Activated naive CD4-positive, alpha-beta T cell treated with anti-CD3 and anti-CD28 coated beads, Interleukin-2, amount 50 U/mL, for 16 hours (primary cell): ENCODE measurements around the gene LMAN2.
"Not testable (repeated sequence)": the region's sequence is repeated elsewhere in the genome, so short reads cannot be mapped to it uniquely, and the experiment has no call there.

Experiments
- DNase-seq: peaks from one replicate; pipeline ENCODE4 v3.0.0-alpha.2; 2020

The LMAN2 gene

GRCh38 chr5:177346820-177347219, 4.6 kb downstream of the LMAN2 start:
- no peak for DNase-seq

DNA sequence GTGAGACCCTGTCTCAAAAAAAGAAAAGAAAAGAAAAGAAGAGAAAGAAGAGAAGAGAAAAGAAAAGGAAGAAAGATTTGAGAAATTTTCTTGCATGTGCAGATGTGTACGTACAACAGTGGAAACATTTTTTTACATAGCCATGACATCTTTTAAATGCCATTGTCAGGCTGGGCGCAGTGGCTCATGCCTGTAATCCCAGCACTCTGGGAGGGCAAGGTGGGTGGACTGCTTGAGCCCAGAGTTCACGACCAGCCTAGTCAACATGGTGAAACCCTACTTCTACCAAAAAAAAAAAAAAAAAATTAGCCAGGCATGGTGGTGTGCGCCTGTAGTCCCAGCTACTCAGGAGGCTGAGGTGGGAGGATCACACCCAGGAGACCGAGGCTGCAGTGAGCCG, 6.6 kb downstream of the LMAN2 start:
- no peak for DNase-seq

- no peak for DNase-seq
These were observed 7.7 kb downstream of the LMAN2 start for GRCh38 chr5:177343777-177344176.

DNA sequence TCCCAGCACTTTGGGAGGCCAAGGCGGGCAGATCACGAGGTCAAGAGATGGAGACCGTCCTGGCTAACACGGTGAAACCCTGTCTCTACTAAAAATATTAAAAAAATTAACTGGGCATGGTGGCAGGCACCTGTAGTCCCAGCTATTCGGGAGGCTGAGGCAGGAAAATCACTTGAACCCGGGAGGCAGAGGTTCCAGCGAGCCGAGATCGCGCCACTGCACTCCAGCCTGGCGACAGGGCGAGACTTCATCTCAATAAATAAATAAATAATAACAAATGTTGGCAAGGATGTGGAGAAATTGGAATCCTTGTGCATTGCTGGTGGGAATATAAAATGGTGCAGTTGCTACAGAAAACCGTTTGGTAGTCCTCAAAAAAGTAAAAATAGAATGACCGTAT, 8.5 kb downstream of the LMAN2 start:
- DNase-seq: not testable (repeated sequence)

- DNase-seq: no peak
These were observed 12.3 kb downstream of the LMAN2 start for GRCh38 chr5:177339107-177339638.

- DNase-seq: no peak
These were observed 13.0 kb downstream of the LMAN2 start for GRCh38 chr5:177338251-177339106.

DNA sequence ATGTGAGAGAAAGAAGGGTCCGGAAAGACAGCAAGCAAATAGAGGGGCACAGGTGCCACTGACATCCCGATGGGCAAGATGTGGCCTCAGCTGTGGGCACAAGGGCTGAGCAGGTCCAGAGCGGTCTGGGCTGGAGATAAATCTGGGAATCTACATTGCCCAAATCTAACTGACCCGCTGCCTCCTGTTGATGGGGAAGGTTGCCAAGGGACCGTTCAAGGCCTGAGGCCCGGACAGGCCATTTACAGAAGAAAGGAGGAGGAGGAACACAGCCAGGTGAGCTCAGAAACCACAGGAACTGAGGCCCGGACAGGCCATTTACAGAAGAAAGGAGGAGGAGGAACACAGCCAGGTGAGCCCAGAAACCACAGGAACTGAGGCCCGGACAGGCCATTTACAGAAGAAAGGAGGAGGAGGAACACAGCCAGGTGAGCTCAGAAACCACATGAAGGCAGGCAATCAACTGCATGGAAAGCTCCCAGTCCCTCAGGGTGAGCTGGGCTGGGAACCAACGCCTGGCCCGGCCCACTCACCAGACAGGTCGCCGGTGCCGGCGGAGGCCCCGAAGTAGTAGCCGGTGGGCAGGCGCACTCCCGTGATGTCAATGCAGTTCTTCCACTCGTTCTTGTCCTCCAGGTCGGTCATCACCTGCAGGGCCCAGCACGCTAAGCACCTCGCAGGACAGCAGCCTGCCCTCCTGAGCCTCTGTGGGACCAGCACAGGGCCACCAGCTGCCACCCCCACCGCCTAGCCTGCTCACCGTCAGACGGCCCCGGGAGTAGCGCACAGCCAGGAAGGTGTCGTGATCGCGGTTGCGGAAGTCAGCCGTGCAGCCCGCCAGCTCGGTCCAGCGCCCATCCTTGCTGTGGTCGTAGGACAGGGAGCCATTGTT, 14.6 kb downstream of the LMAN2 start:
- DNase-seq: no peak

- no peak for DNase-seq
These were observed 15.4 kb downstream of the LMAN2 start for GRCh38 chr5:177336112-177336511.

- DNase-seq: no peak
These were observed 15.8 kb downstream of the LMAN2 start for GRCh38 chr5:177335701-177336065.

DNA sequence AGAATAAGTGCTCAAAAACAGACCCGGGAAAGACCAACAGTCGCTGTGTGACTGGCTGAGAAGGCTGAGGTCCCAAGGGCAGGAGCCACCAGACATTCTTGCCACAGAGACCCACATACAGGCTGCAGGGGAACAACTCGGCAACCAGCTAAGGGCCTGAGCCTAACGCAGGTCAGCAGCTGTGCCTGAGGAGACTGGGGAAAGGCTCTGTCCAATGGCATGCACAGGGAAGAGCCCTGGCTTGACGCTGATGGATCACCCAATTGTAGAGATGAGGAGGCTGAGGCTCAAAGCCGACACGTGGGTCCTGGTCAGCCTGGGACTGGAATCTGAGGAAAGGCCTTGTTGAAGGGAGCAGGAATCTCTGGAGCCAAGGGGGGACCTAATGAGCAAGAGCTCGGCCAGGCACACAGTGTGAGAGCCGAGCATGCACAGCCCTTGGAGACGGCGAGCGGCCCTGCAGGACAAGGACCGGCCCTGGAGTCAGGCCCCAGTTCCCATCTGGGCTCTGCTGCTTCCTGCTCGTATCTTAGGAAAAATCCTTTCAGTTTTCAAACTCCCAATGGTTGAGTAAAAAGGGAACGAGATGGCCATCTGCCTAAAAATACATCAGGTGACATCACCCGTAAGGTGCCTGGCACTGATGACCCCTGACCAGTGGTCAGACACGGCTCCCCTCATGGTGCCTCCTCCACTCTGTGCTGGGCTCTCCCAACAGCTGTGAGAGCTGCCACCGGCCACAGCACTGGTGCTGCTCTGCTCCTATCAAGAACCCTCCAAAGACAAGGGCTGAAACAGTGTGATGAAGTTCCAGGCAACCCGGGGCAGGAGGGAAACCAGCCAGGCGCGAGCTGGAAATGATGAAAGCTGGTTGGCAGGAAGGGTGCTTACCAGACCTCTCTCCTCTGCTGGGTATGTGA, 16.4 kb downstream of the LMAN2 start:
- DNase-seq: no peak

DNA sequence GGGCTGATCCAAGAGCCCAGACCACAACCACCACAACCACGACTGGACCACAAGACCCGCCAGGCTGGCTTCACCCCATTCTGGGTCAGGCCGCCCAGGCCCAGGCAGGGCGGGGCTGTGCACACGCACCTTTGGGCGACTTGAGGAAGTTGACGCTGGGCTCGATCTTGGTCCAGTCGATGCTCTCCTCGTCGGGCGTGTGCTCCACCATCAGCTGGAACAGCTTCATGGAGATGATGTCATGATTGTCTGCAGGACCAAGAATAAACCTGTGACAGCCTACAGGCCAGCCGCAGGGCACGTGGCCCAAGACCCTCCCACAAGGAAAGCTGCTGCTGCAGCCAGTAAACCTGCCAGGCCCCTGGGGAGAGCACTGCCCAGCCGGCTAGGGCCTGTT, 17.3 kb downstream of the LMAN2 start:
- no peak for DNase-seq

GRCh38 chr5:177333420-177334154, 17.9 kb downstream of the LMAN2 start:
- DNase-seq: no peak

DNA sequence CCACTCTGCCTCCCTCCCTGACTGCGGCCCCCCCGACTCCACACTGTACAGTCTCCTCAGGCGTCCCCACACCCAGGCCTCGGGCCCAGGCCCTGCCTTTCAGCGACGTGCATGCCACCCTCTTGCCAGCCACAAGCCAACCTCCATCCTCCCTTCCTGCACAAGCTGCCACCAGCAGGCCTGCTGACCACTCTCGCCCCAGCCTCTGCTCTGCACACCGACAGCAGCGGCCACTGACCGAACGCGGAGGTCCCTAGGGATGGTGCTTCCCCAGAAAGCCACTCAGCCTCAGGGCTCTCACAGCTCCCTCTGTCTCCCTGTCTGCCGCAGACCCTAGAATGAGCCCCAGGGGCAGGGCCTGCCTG, 18.6 kb downstream of the LMAN2 start:
- DNase-seq: no peak

- DNase-seq: no peak
These were observed 19.2 kb downstream of the LMAN2 start for GRCh38 chr5:177332031-177332895.

DNA sequence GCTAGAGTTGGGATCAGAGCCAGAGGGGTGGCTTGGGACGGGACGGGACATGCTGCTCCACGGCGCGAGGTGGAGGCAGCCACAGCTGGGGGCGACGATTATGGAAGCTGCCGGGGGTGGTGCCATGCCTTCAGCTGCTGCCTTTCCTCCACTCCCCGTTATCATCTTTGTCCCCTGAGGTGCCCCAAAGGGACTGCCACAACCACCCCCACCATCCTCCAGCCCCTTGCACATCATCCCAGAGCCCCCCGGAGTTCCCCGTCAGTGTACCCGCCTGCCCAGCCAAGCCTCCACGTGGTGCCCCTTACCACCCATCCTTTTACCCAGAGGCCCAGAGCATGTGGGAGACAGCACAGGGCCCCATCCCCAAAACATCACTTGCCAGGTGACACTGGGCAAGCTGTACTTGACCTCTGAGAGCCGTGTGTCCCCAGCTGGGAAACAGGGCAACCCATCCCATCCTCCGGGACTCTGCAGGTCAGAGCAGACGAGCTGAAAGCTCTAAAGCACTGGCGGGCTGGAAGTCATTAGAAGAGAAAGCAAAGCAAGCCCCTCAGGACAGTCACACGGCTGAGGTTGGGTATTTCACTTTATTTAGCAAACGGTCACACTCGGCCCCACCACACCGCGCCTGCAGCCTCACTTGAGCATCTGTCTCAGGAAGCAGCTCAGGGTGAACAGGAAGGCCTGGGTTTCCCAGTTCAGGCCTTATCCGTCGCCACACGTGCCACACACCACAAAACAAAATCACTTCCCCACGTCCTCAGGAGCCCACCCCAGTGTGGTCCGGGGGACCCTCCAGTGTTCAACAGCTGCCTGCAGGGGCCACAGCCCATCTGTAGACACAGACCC, 20.3 kb downstream of the LMAN2 start:
- DNase-seq: no peak

GRCh38 chr5:177329883-177330282, 21.6 kb downstream of the LMAN2 start:
- DNase-seq: no peak

DNA sequence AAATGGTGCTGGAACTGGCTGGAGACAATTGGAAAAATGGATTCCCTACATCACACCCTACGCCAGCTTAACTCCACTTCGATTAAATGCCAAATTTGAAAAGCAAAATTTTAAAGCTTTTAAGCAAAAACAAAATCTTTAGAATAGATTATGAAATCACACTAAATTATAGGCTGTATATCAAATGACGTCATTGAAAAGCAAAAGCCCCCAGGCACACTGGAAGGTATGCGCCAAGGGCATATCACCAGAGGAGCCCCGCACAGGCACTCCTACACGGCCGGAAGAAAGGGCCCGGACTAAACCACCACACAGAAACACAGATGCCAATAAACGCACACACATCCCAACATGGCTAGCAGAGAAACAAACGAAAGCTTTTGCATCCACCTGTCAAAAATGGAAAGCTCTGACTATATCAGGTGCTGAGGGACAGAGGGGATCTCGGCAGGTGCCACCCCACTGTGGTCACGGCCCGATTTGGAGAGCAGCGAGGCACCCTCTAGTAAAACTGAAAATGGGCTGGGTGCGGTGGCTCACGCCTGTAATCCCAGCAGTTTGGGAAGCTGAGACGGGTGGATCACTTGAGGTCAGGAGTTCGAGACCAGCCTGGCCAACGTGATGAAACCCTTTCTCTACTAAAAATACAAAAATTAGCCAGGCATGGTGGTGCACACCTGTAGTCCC, 22.8 kb downstream of the LMAN2 start:
- DNase-seq: no peak

- no peak for DNase-seq
These were observed 23.6 kb downstream of the LMAN2 start for GRCh38 chr5:177327539-177328522.
